ENCODE results near the gene BPIFB1. TPM values are rescaled to one million over a fixed set of nuclear protein-coding genes. Genes with fewer than 3 reads are reported as not detected.

The BPIFB1 gene
- total RNA-seq, 1 donor from 2014 or later, result not detected

- Histone ChIP-seq H3K9ac (ENCODE audit: low read depth in 1 of 3, low read length in 3 of 3) (no peak overlapping the region), H3K27ac (ENCODE audit: low read depth, low read length) (no peak overlapping the region), H3K27me3 (ENCODE audit: control insufficient read depth in 3 of 3, insufficient read depth in 3 of 3, low read length in 3 of 3) (peaks cover 0 to 16% (median 12%) of the 10 kb centered on the region in 3 donors), H3K4me1 (ENCODE audit: control insufficient read depth in 3 of 3, insufficient read depth in 3 of 3, low read length in 3 of 3) (no peaks in the 10 kb centered on the region), H3K9me3 (ENCODE audit: control insufficient read depth in 3 of 3, low read length in 3 of 3) (no peaks in the 10 kb centered on the region), H3K4me3 (ENCODE audit: low read length in 3 of 3) (no peak overlapping the region), H3K36me3 (ENCODE audit: control insufficient read depth in 3 of 3, insufficient read depth in 3 of 3, low read length in 3 of 3) (no peaks in the 10 kb centered on the region)
These were observed 23.8 kb downstream of the BPIFB1 start for GRCh38 chr20:33306807-33307206.

DNA sequence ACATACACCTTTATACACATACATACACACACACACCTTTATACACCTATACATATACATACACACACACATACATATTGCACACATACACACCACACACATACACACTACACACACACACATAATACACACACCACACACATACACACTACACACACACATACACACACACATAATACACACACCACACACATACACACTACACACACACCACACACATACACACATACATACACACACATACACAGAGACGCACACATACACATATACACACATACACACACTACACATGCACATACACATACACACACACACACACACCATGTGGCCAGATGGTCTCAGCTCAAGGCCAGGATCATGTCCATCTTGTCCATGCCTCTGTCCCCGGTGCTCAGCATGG is 25.7 kb downstream of the BPIFB1 start:
- H3K27ac ChIP-seq (ENCODE audit: low read depth, low read length), result no peak overlapping the region
- H3K9ac ChIP-seq (ENCODE audit: low read depth in 1 of 3, low read length in 3 of 3), result no peak overlapping the region
- H3K9me3 ChIP-seq (ENCODE audit: control insufficient read depth in 3 of 3, low read length in 3 of 3), result no peaks in the 10 kb centered on the region
- no peaks in the 10 kb centered on the region for H3K36me3 ChIP-seq (ENCODE audit: control insufficient read depth in 3 of 3, insufficient read depth in 3 of 3, low read length in 3 of 3)
- peaks cover 0 to 12% (median 6%) of the 10 kb centered on the region in 3 donors for H3K27me3 ChIP-seq (ENCODE audit: control insufficient read depth in 3 of 3, insufficient read depth in 3 of 3, low read length in 3 of 3)
- H3K4me3 ChIP-seq (ENCODE audit: low read length in 3 of 3), result no peak overlapping the region
- no peaks in the 10 kb centered on the region for H3K4me1 ChIP-seq (ENCODE audit: control insufficient read depth in 3 of 3, insufficient read depth in 3 of 3, low read length in 3 of 3)

DNA sequence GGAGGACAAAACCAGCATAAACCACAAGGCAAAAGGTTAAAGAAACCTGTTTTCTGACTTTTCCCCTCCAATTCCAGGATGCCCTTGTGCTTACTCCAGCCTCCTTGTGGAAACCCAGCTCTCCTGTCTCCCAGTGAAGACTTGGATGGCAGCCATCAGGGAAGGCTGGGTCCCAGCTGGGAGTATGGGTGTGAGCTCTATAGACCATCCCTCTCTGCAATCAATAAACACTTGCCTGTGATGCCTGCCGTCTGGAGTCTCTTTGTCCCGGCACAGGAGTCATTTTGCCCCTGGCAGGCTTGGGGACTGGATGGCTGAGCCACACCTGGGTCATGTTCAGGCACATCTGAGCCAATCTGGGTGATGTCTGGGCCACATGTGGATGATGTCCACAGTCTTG is 26.6 kb downstream of the BPIFB1 start:
- Histone ChIP-seq H3K27me3 (ENCODE audit: control insufficient read depth in 3 of 3, insufficient read depth in 3 of 3, low read length in 3 of 3) (peaks cover 0 to 12% (median 6%) of the 10 kb centered on the region in 3 donors), H3K4me3 (ENCODE audit: low read length in 3 of 3) (no peak overlapping the region), H3K27ac (ENCODE audit: low read depth, low read length) (no peak overlapping the region), H3K36me3 (ENCODE audit: control insufficient read depth in 3 of 3, insufficient read depth in 3 of 3, low read length in 3 of 3) (no peaks in the 10 kb centered on the region), H3K4me1 (ENCODE audit: control insufficient read depth in 3 of 3, insufficient read depth in 3 of 3, low read length in 3 of 3) (no peaks in the 10 kb centered on the region), H3K9ac (ENCODE audit: low read depth in 1 of 3, low read length in 3 of 3) (no peak overlapping the region), H3K9me3 (ENCODE audit: control insufficient read depth in 3 of 3, low read length in 3 of 3) (no peaks in the 10 kb centered on the region)

DNA sequence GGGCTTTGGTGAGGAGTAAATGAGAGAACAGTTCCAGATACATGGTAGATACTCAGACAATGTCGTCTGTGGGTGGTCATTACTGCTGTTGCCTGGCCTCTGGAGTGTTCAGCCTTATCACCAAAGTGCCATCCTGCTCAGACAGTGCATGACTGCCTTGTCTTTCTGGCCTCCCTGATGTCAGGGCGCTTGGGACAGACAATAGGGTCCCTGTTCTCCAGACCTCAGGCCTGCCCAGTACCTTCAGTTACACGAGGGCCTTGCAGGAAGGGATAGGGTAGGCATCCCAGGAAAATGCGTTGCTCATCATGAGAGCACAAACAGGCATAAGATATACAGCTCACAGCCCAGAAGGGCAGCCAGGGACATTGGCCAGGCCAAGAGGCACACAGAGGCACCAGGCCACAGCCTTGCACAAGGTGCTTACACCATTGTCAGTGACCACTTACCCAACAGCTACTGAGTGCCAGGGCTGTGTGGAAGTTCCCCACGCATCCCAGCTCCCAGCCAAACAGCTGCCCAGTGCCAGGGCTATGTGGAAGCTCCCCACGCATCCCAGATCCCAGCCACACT is 27.4 kb downstream of the BPIFB1 start:
- H3K27ac ChIP-seq (ENCODE audit: low read depth, low read length), result no peak overlapping the region
- H3K9me3 ChIP-seq (ENCODE audit: control insufficient read depth in 3 of 3, low read length in 3 of 3), result no peaks in the 10 kb centered on the region
- peaks cover 0 to 12% (median 6%) of the 10 kb centered on the region in 3 donors for H3K27me3 ChIP-seq (ENCODE audit: control insufficient read depth in 3 of 3, insufficient read depth in 3 of 3, low read length in 3 of 3)
- H3K36me3 ChIP-seq (ENCODE audit: control insufficient read depth in 3 of 3, insufficient read depth in 3 of 3, low read length in 3 of 3), result no peaks in the 10 kb centered on the region
- H3K9ac ChIP-seq (ENCODE audit: low read depth in 1 of 3, low read length in 3 of 3), result no peak overlapping the region
- no peaks in the 10 kb centered on the region for H3K4me1 ChIP-seq (ENCODE audit: control insufficient read depth in 3 of 3, insufficient read depth in 3 of 3, low read length in 3 of 3)
- no peak overlapping the region for H3K4me3 ChIP-seq (ENCODE audit: low read length in 3 of 3)

DNA sequence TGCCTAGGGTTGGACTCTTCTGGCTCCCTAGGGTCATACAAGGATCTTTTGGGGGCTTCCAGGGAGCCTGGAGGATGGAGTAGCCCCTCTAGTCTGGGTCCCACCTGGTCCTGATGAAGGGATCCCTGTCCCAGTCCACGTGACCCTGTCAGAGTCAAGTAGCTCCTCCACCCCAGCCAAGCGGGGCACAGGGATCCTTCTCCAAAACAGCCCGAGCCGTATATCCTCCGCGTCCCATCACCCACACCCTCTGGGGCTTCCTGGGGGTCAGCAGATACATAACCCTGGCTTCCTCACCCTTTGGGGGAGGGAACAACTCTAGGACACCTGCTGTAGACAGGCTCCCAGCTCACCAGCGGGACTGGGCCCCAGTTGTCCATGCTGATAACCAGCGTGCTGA is 28.0 kb downstream of the BPIFB1 start:
- H3K4me1 ChIP-seq (ENCODE audit: control insufficient read depth in 3 of 3, insufficient read depth in 3 of 3, low read length in 3 of 3), result no peaks in the 10 kb centered on the region
- no peak overlapping the region for H3K4me3 ChIP-seq (ENCODE audit: low read length in 3 of 3)
- no peaks in the 10 kb centered on the region for H3K9me3 ChIP-seq (ENCODE audit: control insufficient read depth in 3 of 3, low read length in 3 of 3)
- no peak overlapping the region for H3K27ac ChIP-seq (ENCODE audit: low read depth, low read length)
- H3K9ac ChIP-seq (ENCODE audit: low read depth in 1 of 3, low read length in 3 of 3), result no peak overlapping the region
- peaks cover 0 to 12% (median 6%) of the 10 kb centered on the region in 3 donors for H3K27me3 ChIP-seq (ENCODE audit: control insufficient read depth in 3 of 3, insufficient read depth in 3 of 3, low read length in 3 of 3)
- H3K36me3 ChIP-seq (ENCODE audit: control insufficient read depth in 3 of 3, insufficient read depth in 3 of 3, low read length in 3 of 3), result no peaks in the 10 kb centered on the region

DNA sequence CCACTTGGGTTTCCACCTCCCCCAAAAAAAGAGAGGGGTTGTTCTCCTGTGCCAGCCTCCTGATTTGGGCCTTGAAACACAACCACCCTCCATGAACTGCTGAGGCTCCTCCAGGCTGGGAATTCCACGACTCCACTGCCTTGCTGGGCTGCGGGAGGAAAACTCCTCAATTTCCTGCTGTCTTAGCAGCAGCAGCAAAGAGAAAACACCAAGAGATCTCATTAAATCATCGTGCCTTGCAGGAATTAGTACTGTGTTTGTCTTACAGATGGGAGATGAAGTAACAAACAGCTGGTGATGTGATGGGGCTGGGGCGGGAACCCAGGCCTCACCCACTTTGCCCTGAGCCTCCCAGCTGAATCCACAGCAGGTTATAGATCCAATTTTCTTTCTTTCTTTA is 29.0 kb downstream of the BPIFB1 start:
- Histone ChIP-seq H3K4me3 (ENCODE audit: low read length in 3 of 3) (no peak overlapping the region), H3K27ac (ENCODE audit: low read depth, low read length) (no peak overlapping the region), H3K27me3 (ENCODE audit: control insufficient read depth in 3 of 3, insufficient read depth in 3 of 3, low read length in 3 of 3) (peaks cover 0 to 12% (median 8%) of the 10 kb centered on the region in 3 donors), H3K9ac (ENCODE audit: low read depth in 1 of 3, low read length in 3 of 3) (no peak overlapping the region), H3K4me1 (ENCODE audit: control insufficient read depth in 3 of 3, insufficient read depth in 3 of 3, low read length in 3 of 3) (no peaks in the 10 kb centered on the region), H3K9me3 (ENCODE audit: control insufficient read depth in 3 of 3, low read length in 3 of 3) (no peaks in the 10 kb centered on the region), H3K36me3 (ENCODE audit: control insufficient read depth in 3 of 3, insufficient read depth in 3 of 3, low read length in 3 of 3) (no peaks in the 10 kb centered on the region)

GRCh38 chr20:33312583-33312982 is 29.6 kb downstream of the BPIFB1 start:
- peaks cover 0 to 2% (median 0%) of the 10 kb centered on the region in 3 donors for H3K9me3 ChIP-seq (ENCODE audit: control insufficient read depth in 3 of 3, low read length in 3 of 3)
- no peaks in the 10 kb centered on the region for H3K36me3 ChIP-seq (ENCODE audit: control insufficient read depth in 3 of 3, insufficient read depth in 3 of 3, low read length in 3 of 3)
- H3K27ac ChIP-seq (ENCODE audit: low read depth, low read length), result no peak overlapping the region
- H3K4me3 ChIP-seq (ENCODE audit: low read length in 3 of 3), result no peak overlapping the region
- no peak overlapping the region for H3K9ac ChIP-seq (ENCODE audit: low read depth in 1 of 3, low read length in 3 of 3)
- no peaks in the 10 kb centered on the region for H3K4me1 ChIP-seq (ENCODE audit: control insufficient read depth in 3 of 3, insufficient read depth in 3 of 3, low read length in 3 of 3)
- H3K27me3 ChIP-seq (ENCODE audit: control insufficient read depth in 3 of 3, insufficient read depth in 3 of 3, low read length in 3 of 3), result peaks cover 0 to 11% (median 9%) of the 10 kb centered on the region in 3 donors

DNA sequence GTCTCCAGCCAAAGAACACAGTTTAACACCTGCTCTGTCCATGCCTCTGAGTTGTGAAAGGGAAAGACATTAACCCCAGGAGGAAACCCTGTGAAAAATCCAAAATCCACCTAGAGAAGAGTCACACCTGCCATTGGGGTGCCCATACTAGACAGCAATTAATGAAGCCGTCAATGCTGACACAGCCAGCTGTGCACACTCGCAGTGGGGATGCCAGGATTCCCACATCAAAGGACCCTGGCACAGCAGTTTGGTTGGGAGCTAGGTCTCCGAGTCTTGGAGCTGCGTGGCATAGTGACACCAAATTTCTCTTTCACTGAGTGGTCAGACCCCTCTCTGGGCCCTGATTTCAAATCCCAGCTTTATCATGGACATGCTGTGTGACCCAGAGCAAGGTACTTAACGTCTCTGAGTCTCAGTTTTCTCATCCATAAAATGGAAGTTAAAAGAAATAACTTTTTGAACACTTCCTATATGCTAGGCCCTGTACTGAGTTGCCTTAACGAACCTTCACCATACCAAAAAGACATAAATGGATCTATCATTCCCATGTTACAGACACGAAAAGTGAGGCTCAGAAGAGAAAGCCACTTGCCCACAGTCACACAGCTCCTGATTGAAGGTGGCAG is 30.8 kb downstream of the BPIFB1 start:
- peaks cover 3 to 17% (median 9%) of the 10 kb centered on the region in 3 donors for H3K27me3 ChIP-seq (ENCODE audit: control insufficient read depth in 3 of 3, insufficient read depth in 3 of 3, low read length in 3 of 3)
- H3K4me3 ChIP-seq (ENCODE audit: low read length in 3 of 3), result no peak overlapping the region
- H3K27ac ChIP-seq (ENCODE audit: low read depth, low read length), result no peak overlapping the region
- H3K9ac ChIP-seq (ENCODE audit: low read depth in 1 of 3, low read length in 3 of 3), result no peak overlapping the region
- H3K4me1 ChIP-seq (ENCODE audit: control insufficient read depth in 3 of 3, insufficient read depth in 3 of 3, low read length in 3 of 3), result no peaks in the 10 kb centered on the region
- H3K36me3 ChIP-seq (ENCODE audit: control insufficient read depth in 3 of 3, insufficient read depth in 3 of 3, low read length in 3 of 3), result no peaks in the 10 kb centered on the region
- H3K9me3 ChIP-seq (ENCODE audit: control insufficient read depth in 3 of 3, low read length in 3 of 3), result peaks cover 0 to 2% (median 0%) of the 10 kb centered on the region in 3 donors

DNA sequence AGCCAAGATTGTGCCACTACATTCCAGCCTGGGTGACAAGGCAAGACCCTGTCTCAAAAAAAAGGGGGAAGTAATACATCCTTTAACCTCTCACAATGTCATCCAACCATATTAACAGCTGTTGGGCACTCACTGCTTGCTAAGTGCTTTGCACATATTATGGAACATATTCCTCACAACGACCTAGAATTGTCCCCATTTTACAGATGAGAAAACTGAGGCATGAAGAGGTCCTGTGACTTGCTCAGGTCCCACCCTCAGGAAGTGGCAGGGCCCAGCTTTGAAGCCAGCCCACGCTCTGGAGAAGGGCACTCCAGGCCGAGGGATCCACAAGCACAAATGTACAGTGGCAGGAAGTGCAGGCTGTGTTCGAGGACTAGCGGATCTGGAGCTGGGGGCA is 33.3 kb downstream of the BPIFB1 start:
- Histone ChIP-seq H3K9me3 (ENCODE audit: control insufficient read depth in 3 of 3, low read length in 3 of 3) (peaks cover 0 to 2% (median 0%) of the 10 kb centered on the region in 3 donors), H3K9ac (ENCODE audit: low read depth in 1 of 3, low read length in 3 of 3) (no peak overlapping the region), H3K36me3 (ENCODE audit: control insufficient read depth in 3 of 3, insufficient read depth in 3 of 3, low read length in 3 of 3) (no peaks in the 10 kb centered on the region), H3K27ac (ENCODE audit: low read depth, low read length) (no peak overlapping the region), H3K4me3 (ENCODE audit: low read length in 3 of 3) (no peak overlapping the region), H3K27me3 (ENCODE audit: control insufficient read depth in 3 of 3, insufficient read depth in 3 of 3, low read length in 3 of 3) (peaks cover 4 to 17% (median 13%) of the 10 kb centered on the region in 3 donors), H3K4me1 (ENCODE audit: control insufficient read depth in 3 of 3, insufficient read depth in 3 of 3, low read length in 3 of 3) (no peaks in the 10 kb centered on the region)

DNA sequence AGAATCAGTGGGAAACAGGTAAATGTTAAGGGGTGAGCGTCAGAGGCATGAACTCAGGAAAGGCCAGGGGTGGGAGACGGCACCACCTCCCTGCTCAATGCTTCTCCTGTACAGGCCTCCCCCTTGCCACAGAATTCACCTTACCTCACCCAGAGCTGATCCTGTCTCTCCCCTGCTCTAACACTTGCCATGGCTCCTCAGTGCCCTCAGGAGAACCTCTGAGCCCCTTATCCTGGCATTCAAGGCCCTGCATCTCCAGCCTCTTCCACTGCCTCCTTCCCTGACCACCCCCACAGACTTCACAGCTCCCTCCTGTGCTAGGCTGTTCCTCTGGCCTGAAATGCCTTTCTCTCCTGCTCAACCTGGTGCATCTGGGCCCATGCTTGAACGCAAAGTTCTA is 33.9 kb downstream of the BPIFB1 start:
- no peak overlapping the region for H3K4me3 ChIP-seq (ENCODE audit: low read length in 3 of 3)
- no peak overlapping the region for H3K9ac ChIP-seq (ENCODE audit: low read depth in 1 of 3, low read length in 3 of 3)
- peaks cover 0 to 2% (median 0%) of the 10 kb centered on the region in 3 donors for H3K9me3 ChIP-seq (ENCODE audit: control insufficient read depth in 3 of 3, low read length in 3 of 3)
- no peak overlapping the region for H3K27ac ChIP-seq (ENCODE audit: low read depth, low read length)
- H3K27me3 ChIP-seq (ENCODE audit: control insufficient read depth in 3 of 3, insufficient read depth in 3 of 3, low read length in 3 of 3), result peaks cover 4 to 22% (median 13%) of the 10 kb centered on the region in 3 donors
- H3K36me3 ChIP-seq (ENCODE audit: control insufficient read depth in 3 of 3, insufficient read depth in 3 of 3, low read length in 3 of 3), result no peaks in the 10 kb centered on the region
- no peaks in the 10 kb centered on the region for H3K4me1 ChIP-seq (ENCODE audit: control insufficient read depth in 3 of 3, insufficient read depth in 3 of 3, low read length in 3 of 3)
